SK-N-SH (cell line): ENCODE measurements around the gene SDS.

Experiments
- EZH2phosphoT487 ChIP-seq: fragments of 200-600 bp; sonication (generic); IDR thresholded peaks from 2 replicates; pipeline ENCODE4 v1.6.1; 2017; ENCODE audit warnings: low read depth, mixed run types, mild to moderate bottlenecking, antibody characterized with exemption, moderate library complexity, borderline replicate concordance
- GATA2 ChIP-seq: sonication (generic); formaldehyde crosslinking; IDR thresholded peaks from 2 replicates; pipeline ENCODE4 v1.5.0; 2020; ENCODE audit warnings: mild to moderate bottlenecking, missing genetic modification reagents
- MXI1 ChIP-seq: IDR thresholded peaks from 2 replicates; pipeline ENCODE4 v1.6.1; 2012; ENCODE audit warnings: mild to moderate bottlenecking, low read depth, low read length, improper control_type of control experiment
- NFIC ChIP-seq: IDR thresholded peaks from 2 replicates; pipeline ENCODE4 v1.4.0; 2012; ENCODE audit warnings: borderline replicate concordance
- TF ChIP-seq, protein P1 (sequence below): fragments of 200-600 bp; sonication (generic); IDR thresholded peaks from 2 replicates; pipeline ENCODE4 v1.6.1; 2017; ENCODE audit warnings: antibody characterized with exemption, mild to moderate bottlenecking, moderate library complexity

DNA sequence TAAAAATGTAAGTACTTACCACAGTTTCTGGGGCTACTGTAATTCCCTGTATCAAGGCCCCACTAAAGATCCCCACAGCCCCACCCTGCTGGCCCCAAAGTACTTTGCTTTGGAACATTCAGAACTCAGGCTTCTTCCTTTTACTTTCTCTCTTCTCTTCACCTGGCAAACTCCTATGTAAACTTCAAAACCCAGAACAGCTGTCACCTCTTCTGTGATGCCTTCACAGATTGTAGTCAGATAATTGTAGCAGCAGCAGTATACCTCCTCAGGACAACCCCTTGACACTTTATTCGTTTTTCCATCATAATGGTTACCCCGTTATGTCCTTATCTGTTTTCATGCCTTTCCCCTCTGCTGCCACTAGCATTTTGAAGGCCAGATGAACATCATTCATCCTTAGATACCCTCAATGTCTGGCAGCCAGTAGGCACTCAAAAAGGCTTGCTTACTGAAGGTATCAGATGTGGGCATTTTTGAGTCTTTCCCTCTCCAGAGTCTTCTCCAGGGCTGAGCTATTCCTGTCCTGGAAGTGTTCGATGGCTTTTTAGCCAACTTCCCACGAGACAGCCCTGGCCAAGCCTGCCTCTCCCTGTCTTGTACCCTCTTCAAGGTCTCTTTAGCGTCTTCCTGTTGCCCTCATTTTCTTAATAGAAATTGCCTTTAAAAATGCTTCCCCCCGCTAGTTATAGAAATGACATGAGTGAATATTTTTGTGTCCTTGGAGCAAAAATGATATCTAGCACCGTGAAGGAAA is 37.9 kb downstream of the SDS start:
- TF ChIP-seq, protein P1, sequence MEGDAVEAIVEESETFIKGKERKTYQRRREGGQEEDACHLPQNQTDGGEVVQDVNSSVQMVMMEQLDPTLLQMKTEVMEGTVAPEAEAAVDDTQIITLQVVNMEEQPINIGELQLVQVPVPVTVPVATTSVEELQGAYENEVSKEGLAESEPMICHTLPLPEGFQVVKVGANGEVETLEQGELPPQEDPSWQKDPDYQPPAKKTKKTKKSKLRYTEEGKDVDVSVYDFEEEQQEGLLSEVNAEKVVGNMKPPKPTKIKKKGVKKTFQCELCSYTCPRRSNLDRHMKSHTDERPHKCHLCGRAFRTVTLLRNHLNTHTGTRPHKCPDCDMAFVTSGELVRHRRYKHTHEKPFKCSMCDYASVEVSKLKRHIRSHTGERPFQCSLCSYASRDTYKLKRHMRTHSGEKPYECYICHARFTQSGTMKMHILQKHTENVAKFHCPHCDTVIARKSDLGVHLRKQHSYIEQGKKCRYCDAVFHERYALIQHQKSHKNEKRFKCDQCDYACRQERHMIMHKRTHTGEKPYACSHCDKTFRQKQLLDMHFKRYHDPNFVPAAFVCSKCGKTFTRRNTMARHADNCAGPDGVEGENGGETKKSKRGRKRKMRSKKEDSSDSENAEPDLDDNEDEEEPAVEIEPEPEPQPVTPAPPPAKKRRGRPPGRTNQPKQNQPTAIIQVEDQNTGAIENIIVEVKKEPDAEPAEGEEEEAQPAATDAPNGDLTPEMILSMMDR: no peak
- TF ChIP-seq NFIC (no peak), GATA2 (CRISPR knock-in tag) (no peak), EZH2phosphoT487 (no peak), MXI1 (no peak)
